Measurements from ENCODE around the gene SNX25. TPM values are rescaled to one million over a fixed set of nuclear protein-coding genes. Genes with fewer than 3 reads are reported as not detected.

The SNX25 gene
- total and polyA plus RNA-seq, 2 donors (not counting 1 experiment from before 2014, with no cell fraction given) = 11.1 to 32.9 TPM

DNA sequence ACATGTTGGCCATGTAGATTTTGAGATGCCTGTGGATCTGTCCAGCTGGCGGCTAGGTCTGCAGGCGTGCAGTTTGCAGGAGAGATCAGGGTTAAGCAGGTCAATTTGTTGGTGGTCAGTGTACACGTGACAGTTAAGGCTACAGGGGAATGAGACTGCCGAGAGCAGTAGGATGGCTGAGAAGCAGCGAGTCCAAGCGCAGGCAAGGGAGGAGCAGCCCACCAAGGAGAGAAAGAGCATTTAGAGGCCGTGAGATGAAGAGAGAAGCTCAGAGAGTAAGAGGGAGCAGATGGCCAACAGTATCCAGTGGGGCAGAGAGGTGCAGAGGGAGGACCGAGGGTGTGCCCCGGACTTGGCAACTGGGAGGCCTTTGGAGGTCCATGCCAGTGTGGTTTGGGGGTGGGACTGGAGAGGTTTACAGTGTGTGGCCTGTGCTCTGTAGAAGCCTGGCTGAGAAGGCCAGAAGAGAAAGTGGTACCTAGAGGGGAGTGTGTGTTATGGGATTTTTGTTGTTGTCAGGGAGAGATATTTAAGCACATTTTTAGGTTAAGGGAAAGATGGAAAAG, 18.4 kb downstream of the SNX25 start:
- Histone ChIP-seq H3K79me2 (ENCODE audit: control insufficient read depth, insufficient read depth, low read length) (peaks cover 20% of the 10 kb centered on the region), H3K4me3 (replicated peaks in 1 of 4; ENCODE audit: control extremely low read depth in 1 of 4, insufficient read depth in 1 of 4, low read depth in 3 of 4, low read length in 4 of 4) (no peak overlapping the region), H3K4me2 (ENCODE audit: extremely low read depth, insufficient read depth, low read length) (no peak overlapping the region), H3K9ac (ENCODE audit: insufficient read depth, low read length) (no peak overlapping the region), H3K27me3 (ENCODE audit: control insufficient read depth, insufficient read depth, low read length) (no peaks in the 10 kb centered on the region), H3K4me1 (ENCODE audit: control insufficient read depth, extremely low read depth, insufficient read depth, low read length) (peaks cover 2% of the 10 kb centered on the region), H2AFZ (ENCODE audit: low read length) (no peak overlapping the region), H4K20me1 (ENCODE audit: control insufficient read depth, extremely low read depth, insufficient read depth, low read length) (no peaks in the 10 kb centered on the region), H3K9me3 (ENCODE audit: control insufficient read depth, insufficient read depth, low read depth, low read length) (no peaks in the 10 kb centered on the region), H3K36me3 (ENCODE audit: control insufficient read depth, insufficient read depth, low read length) (no peaks in the 10 kb centered on the region), H3K27ac (ENCODE audit: insufficient read depth, low read length) (no peak overlapping the region)
- DNase-seq (ENCODE audit: low read depth in 2 of 2) = no peak
- TF ChIP-seq EZH2 (IDR thresholded peaks at IDR 0.05; ENCODE audit: low read length, missing control alignments) = no peak
- TF ChIP-seq CTCF (conservative IDR thresholded peaks at IDR 0.05 in 1 of 2, IDR thresholded peaks at IDR 0.05 in 1 of 2; ENCODE audit: low read depth in 1 of 2, low read length in 2 of 2) = no peak

- no peaks in the 10 kb centered on the region for H3K4me1 ChIP-seq (ENCODE audit: control insufficient read depth, extremely low read depth, insufficient read depth, low read length)
- no peaks in the 10 kb centered on the region for H3K9me3 ChIP-seq (ENCODE audit: control insufficient read depth, insufficient read depth, low read depth, low read length)
- H3K4me2 ChIP-seq (ENCODE audit: extremely low read depth, insufficient read depth, low read length) = no peak overlapping the region
- no peak overlapping the region for H3K9ac ChIP-seq (ENCODE audit: insufficient read depth, low read length)
- no peak for DNase-seq (ENCODE audit: low read depth in 2 of 2)
- H3K27ac ChIP-seq (ENCODE audit: insufficient read depth, low read length) = no peak overlapping the region
- no peaks in the 10 kb centered on the region for H3K36me3 ChIP-seq (ENCODE audit: control insufficient read depth, insufficient read depth, low read length)
- no peak overlapping the region for H3K4me3 ChIP-seq (replicated peaks in 1 of 4; ENCODE audit: control extremely low read depth in 1 of 4, insufficient read depth in 1 of 4, low read depth in 3 of 4, low read length in 4 of 4)
- no peak for TF ChIP-seq CTCF (conservative IDR thresholded peaks at IDR 0.05 in 1 of 2, IDR thresholded peaks at IDR 0.05 in 1 of 2; ENCODE audit: low read depth in 1 of 2, low read length in 2 of 2)
- no peak for TF ChIP-seq EZH2 (IDR thresholded peaks at IDR 0.05; ENCODE audit: low read length, missing control alignments)
- no peak overlapping the region for H2AFZ ChIP-seq (ENCODE audit: low read length)
- no peaks in the 10 kb centered on the region for H3K27me3 ChIP-seq (ENCODE audit: control insufficient read depth, insufficient read depth, low read length)
- peaks cover 19% of the 10 kb centered on the region for H3K79me2 ChIP-seq (ENCODE audit: control insufficient read depth, insufficient read depth, low read length)
- H4K20me1 ChIP-seq (ENCODE audit: control insufficient read depth, extremely low read depth, insufficient read depth, low read length) = no peaks in the 10 kb centered on the region
Observed at GRCh38 chr4:185229021-185229818, 19.8 kb downstream of the SNX25 start.

DNA sequence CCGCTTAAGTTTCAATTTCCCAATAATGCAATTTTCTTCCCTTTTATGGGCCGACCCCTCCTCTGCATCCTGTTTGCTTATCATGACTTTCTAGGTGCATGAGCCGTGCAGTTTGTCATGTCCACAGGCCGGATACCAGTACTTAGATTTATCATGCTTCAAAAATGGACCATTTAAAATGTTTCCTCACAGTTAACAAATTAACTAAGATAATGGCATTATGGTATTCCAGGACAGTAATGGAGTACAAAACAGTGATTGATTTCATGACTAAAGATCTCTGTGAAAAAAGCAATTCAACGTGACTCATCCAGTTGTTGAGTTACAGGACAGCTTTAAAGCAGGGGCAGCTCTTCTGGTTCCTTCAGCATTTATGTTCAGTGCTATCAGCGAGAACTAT, 23.0 kb downstream of the SNX25 start:
- no peaks in the 10 kb centered on the region for H4K20me1 ChIP-seq (ENCODE audit: control insufficient read depth, extremely low read depth, insufficient read depth, low read length)
- no peaks in the 10 kb centered on the region for H3K4me1 ChIP-seq (ENCODE audit: control insufficient read depth, extremely low read depth, insufficient read depth, low read length)
- no peaks in the 10 kb centered on the region for H3K27me3 ChIP-seq (ENCODE audit: control insufficient read depth, insufficient read depth, low read length)
- no peak overlapping the region for H3K4me3 ChIP-seq (replicated peaks in 1 of 4; ENCODE audit: control extremely low read depth in 1 of 4, insufficient read depth in 1 of 4, low read depth in 3 of 4, low read length in 4 of 4)
- no peak overlapping the region for H3K27ac ChIP-seq (ENCODE audit: insufficient read depth, low read length)
- no peaks in the 10 kb centered on the region for H3K36me3 ChIP-seq (ENCODE audit: control insufficient read depth, insufficient read depth, low read length)
- DNase-seq (ENCODE audit: low read depth in 2 of 2) = peak; percentile 36 to 64
- peaks cover 9% of the 10 kb centered on the region for H3K79me2 ChIP-seq (ENCODE audit: control insufficient read depth, insufficient read depth, low read length)
- TF ChIP-seq CTCF (conservative IDR thresholded peaks at IDR 0.05 in 1 of 2, IDR thresholded peaks at IDR 0.05 in 1 of 2; ENCODE audit: low read depth in 1 of 2, low read length in 2 of 2) (no peak), EZH2 (IDR thresholded peaks at IDR 0.05; ENCODE audit: low read length, missing control alignments) (no peak)
- H3K4me2 ChIP-seq (ENCODE audit: extremely low read depth, insufficient read depth, low read length) = no peak overlapping the region
- H3K9me3 ChIP-seq (ENCODE audit: control insufficient read depth, insufficient read depth, low read depth, low read length) = no peaks in the 10 kb centered on the region
- H3K9ac ChIP-seq (ENCODE audit: insufficient read depth, low read length) = no peak overlapping the region
- H2AFZ ChIP-seq (ENCODE audit: low read length) = no peak overlapping the region
